ENCODE results near the gene PPP1R9A.

Gene PPP1R9A

GRCh38 chr7:94943134-94943533 is 35.7 kb downstream of the PPP1R9A start:
- no peak for DNase-seq (ENCODE audit: extremely low spot score)
- ChIA-PET POLR2A (no interaction called here), CTCF (no interaction called here)
- no peak for TF ChIP-seq TARDBP (IDR thresholded peaks at IDR 0.05)
- no peak for TF ChIP-seq FOXM1 (IDR thresholded peaks at IDR 0.05; ENCODE audit: borderline replicate concordance)
- TF ChIP-seq HDGF (IDR thresholded peaks at IDR 0.05; ENCODE audit: borderline replicate concordance): no peak
- no peak for TF ChIP-seq NFRKB (IDR thresholded peaks at IDR 0.05)
- no peak for TF ChIP-seq FOXK2 (IDR thresholded peaks at IDR 0.05)
- no peak for TF ChIP-seq PKNOX1 (IDR thresholded peaks at IDR 0.05)
- no peak for TF ChIP-seq ZNF384 (IDR thresholded peaks at IDR 0.05)
- TF ChIP-seq BHLHE40 (IDR thresholded peaks at IDR 0.05; ENCODE audit: borderline replicate concordance): no peak
- TF ChIP-seq SP1 (IDR thresholded peaks at IDR 0.05): no peak
- no peak for TF ChIP-seq LEF1 (IDR thresholded peaks at IDR 0.05; ENCODE audit: borderline replicate concordance)
- no peak for TF ChIP-seq ARNT (IDR thresholded peaks at IDR 0.05)
- no peak for TF ChIP-seq SUZ12 (IDR thresholded peaks at IDR 0.05)

- POLR2A ChIA-PET: no interaction called here
- DNase-seq (ENCODE audit: extremely low spot score): no peak
- CTCF ChIA-PET: no interaction called here
- TF ChIP-seq ZNF384 (IDR thresholded peaks at IDR 0.05): no peak
- no peak for TF ChIP-seq TARDBP (IDR thresholded peaks at IDR 0.05)
- TF ChIP-seq BHLHE40 (IDR thresholded peaks at IDR 0.05; ENCODE audit: borderline replicate concordance): no peak
- no peak for TF ChIP-seq PKNOX1 (IDR thresholded peaks at IDR 0.05)
- TF ChIP-seq ARNT (IDR thresholded peaks at IDR 0.05): no peak
- no peak for TF ChIP-seq CTBP1 (IDR thresholded peaks at IDR 0.05; ENCODE audit: borderline replicate concordance)
- no peak for TF ChIP-seq LEF1 (IDR thresholded peaks at IDR 0.05; ENCODE audit: borderline replicate concordance)
- TF ChIP-seq L3MBTL2 (conservative IDR thresholded peaks at IDR 0.05): no peak
Measured at GRCh38 chr7:94949532-94949931, 42.1 kb downstream of the PPP1R9A start.

- DNase-seq (ENCODE audit: extremely low spot score): no peak
- CTCF ChIA-PET: no interaction called here
- TF ChIP-seq L3MBTL2 (conservative IDR thresholded peaks at IDR 0.05) (no peak), FOXM1 (IDR thresholded peaks at IDR 0.05; ENCODE audit: borderline replicate concordance) (no peak), ARNT (IDR thresholded peaks at IDR 0.05) (no peak), HDGF (IDR thresholded peaks at IDR 0.05; ENCODE audit: borderline replicate concordance) (no peak), BHLHE40 (IDR thresholded peaks at IDR 0.05; ENCODE audit: borderline replicate concordance) (no peak), SP1 (IDR thresholded peaks at IDR 0.05) (no peak), CTBP1 (IDR thresholded peaks at IDR 0.05; ENCODE audit: borderline replicate concordance) (no peak), FOXK2 (IDR thresholded peaks at IDR 0.05) (no peak), FOXA1 (IDR thresholded peaks at IDR 0.05) (no peak), PKNOX1 (IDR thresholded peaks at IDR 0.05) (no peak), SUZ12 (IDR thresholded peaks at IDR 0.05) (no peak), TARDBP (IDR thresholded peaks at IDR 0.05) (no peak), ZNF384 (IDR thresholded peaks at IDR 0.05) (no peak), ELF4 (IDR thresholded peaks at IDR 0.05) (no peak), NFRKB (IDR thresholded peaks at IDR 0.05) (no peak), LEF1 (IDR thresholded peaks at IDR 0.05; ENCODE audit: borderline replicate concordance) (no peak)
Measured at GRCh38 chr7:94955807-94956206, 48.4 kb downstream of the PPP1R9A start.

GRCh38 chr7:94957061-94957460 is 49.7 kb downstream of the PPP1R9A start:
- no peak for DNase-seq (ENCODE audit: extremely low spot score)
- POLR2A ChIA-PET: no interaction called here
- CTCF ChIA-PET: interaction anchor here (0.6 kb wide), 1 partner anchor 465 kb away, joined by 5 read pairs; no protein-coding TSS in a partner anchor
- TF ChIP-seq FOXA1 (IDR thresholded peaks at IDR 0.05) (no peak), L3MBTL2 (conservative IDR thresholded peaks at IDR 0.05) (no peak), SUZ12 (IDR thresholded peaks at IDR 0.05) (no peak), NFRKB (IDR thresholded peaks at IDR 0.05) (no peak), BHLHE40 (IDR thresholded peaks at IDR 0.05; ENCODE audit: borderline replicate concordance) (no peak), HDGF (IDR thresholded peaks at IDR 0.05; ENCODE audit: borderline replicate concordance) (no peak), ELF4 (IDR thresholded peaks at IDR 0.05) (no peak), SP1 (IDR thresholded peaks at IDR 0.05) (no peak)

More at GRCh38 chr7:94955807-94956206, 48.4 kb downstream of the PPP1R9A start:
- POLR2A ChIA-PET: no interaction called here

GRCh38 chr7:94962661-94963060 is 55.3 kb downstream of the PPP1R9A start:
- ChIA-PET CTCF (no interaction called here), POLR2A (no interaction called here)
- no peak for DNase-seq (ENCODE audit: extremely low spot score)
- no peak for TF ChIP-seq CTBP1 (IDR thresholded peaks at IDR 0.05; ENCODE audit: borderline replicate concordance)
- TF ChIP-seq SP1 (IDR thresholded peaks at IDR 0.05): no peak
- TF ChIP-seq LEF1 (IDR thresholded peaks at IDR 0.05; ENCODE audit: borderline replicate concordance): no peak

GRCh38 chr7:94969434-94970084 is 62.2 kb downstream of the PPP1R9A start:
- no peak for DNase-seq (ENCODE audit: extremely low spot score)
- TF ChIP-seq FOXM1 (IDR thresholded peaks at IDR 0.05; ENCODE audit: borderline replicate concordance): no peak
- ChIA-PET POLR2A (no interaction called here), CTCF (no interaction called here)

- ChIA-PET CTCF (no interaction called here), POLR2A (no interaction called here)
- TF ChIP-seq PKNOX1 (IDR thresholded peaks at IDR 0.05) (no peak), L3MBTL2 (conservative IDR thresholded peaks at IDR 0.05) (no peak), SUZ12 (IDR thresholded peaks at IDR 0.05) (no peak), NFRKB (IDR thresholded peaks at IDR 0.05) (no peak), HDGF (IDR thresholded peaks at IDR 0.05; ENCODE audit: borderline replicate concordance) (no peak), SP1 (IDR thresholded peaks at IDR 0.05) (no peak), ARNT (IDR thresholded peaks at IDR 0.05) (no peak), FOXM1 (IDR thresholded peaks at IDR 0.05; ENCODE audit: borderline replicate concordance) (no peak), ZNF384 (IDR thresholded peaks at IDR 0.05) (no peak), ELF4 (IDR thresholded peaks at IDR 0.05) (no peak), LEF1 (IDR thresholded peaks at IDR 0.05; ENCODE audit: borderline replicate concordance) (no peak), TARDBP (IDR thresholded peaks at IDR 0.05) (no peak), CTBP1 (IDR thresholded peaks at IDR 0.05; ENCODE audit: borderline replicate concordance) (no peak)
- no peak for DNase-seq (ENCODE audit: extremely low spot score)
Measured at GRCh38 chr7:94970085-94970576, 62.7 kb downstream of the PPP1R9A start.

Data from HEK293T (cell line).